CD4-positive, alpha-beta T cell treated with Interleukin-15 for 1 hour (primary cell): ENCODE measurements around the gene HCFC1R1.
"Not testable (repeated sequence)": the region's sequence is repeated elsewhere in the genome, so short reads cannot be mapped to it uniquely, and the experiment has no call there.

Experiments
- DNase-seq: peaks from one replicate; pipeline ENCODE4 v3.0.0-alpha.2; 2020

Gene HCFC1R1

DNA sequence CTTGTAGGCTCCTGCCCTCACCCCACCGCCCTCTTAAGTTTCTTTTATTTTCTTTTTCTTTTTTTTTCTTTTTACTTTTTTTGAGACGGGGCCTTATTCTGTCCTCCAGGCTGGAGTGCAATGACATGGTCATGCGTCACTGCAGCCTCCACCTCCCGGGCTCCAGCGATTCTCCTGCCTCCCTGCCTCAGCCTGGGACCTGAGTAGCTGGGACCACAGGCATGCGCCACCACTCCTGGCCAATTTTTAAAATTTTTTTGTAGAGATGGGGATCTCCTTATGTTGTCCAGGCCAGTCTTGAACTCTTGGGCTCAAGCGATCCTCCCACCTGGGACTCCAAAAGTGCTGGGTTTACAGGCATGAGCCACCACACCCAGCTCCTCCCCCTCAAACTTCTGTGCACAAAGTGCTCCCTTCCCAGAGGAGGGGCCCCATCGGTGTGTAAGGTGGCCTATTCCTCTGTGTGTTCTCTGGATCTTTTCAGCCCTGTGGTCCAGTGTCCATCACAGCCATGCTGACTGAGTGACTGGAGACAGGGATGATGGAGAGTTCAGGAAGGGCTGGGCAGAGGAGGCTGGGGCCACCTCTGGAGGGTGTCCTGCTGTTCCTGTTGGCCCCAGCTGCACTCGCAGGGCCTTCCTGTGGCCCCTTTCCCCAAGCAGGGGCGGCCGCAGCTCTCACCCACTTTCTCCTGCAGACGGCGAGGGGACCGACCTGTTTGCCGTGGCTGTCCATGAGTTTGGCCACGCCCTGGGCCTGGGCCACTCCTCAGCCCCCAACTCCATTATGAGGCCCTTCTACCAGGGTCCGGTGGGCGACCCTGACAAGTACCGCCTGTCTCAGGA, 32.8 kb upstream of the HCFC1R1 start:
- DNase-seq = no peak

DNA sequence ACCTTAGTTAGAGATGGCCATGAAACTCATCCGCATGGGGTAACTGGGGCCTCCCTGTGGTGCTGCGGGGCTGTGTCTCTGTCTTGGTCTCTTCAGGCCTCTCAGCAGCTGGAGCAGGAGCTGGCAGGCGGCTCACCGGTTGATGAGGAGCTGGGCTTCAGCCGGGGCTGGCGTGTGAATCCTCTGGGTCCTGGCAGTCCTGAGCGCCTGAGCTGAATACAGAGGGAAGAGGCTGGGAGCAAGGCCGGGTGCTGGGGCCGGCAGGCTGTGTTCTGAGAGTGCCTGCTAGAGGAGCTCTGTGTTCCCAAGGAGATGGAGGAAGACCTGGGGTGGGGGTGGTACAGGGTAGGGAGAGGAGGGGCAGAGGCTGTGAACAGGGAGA, 32.0 kb upstream of the HCFC1R1 start:
- not testable (repeated sequence) for DNase-seq

GRCh38 chr16:3054965-3055733, 31.4 kb upstream of the HCFC1R1 start:
- no peak for DNase-seq

DNA sequence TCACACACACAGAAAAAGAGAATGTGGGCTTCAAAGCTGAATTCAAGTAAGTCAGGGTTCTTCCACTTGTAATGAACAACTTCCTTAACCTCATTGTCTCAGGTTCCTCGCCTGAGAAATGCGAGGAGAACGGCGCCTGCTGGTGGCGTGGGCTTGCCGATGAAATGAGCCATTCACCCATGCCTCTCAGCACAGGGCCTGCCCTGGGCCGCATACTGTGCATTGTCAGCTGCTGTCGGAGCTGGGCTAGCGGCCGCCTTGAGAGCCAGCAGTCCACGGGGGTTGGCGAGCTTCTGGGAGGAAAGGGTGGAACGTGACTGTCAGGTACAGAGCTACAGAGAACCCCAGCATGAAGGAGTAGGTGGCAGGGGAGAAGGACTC, 29.6 kb upstream of the HCFC1R1 start:
- not testable (repeated sequence) for DNase-seq

DNA sequence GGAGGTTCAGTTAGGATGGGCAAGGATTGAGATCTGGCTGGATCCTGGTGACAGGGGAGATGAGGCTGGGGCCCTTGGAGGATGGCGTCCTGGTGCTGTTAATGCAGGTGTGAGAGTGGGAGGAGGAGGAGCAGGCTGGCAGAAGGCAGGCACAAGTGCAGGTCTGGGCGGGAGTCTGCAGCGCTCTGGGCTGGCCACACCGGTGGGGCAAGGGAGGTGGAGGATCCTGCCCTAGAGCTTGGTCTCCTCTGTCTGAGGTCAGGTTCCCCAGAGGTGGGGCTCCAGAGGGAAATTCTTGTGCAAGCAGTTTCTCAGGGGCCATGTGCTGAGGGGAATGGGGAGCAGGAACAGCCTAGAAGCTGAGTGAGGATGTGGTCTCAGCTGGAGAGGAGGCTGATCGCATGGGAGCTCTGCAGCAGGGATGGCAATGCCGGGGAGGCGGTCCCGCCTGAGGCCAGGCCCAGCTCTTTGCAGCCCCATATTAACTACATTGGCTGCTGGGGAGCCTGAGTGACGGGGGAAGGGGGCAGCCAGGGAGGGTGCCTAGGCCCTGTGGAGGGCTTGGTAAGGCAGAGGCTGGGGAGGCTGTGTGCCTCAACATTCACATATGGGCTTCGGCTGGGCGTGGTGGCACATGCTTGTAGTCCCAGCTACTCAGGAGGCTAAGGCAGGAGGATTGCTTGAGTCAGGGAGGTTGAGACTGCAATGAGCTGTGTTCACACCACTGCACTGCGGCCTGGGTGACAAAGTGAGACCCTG, 29.0 kb upstream of the HCFC1R1 start:
- not testable (repeated sequence) for DNase-seq

DNA sequence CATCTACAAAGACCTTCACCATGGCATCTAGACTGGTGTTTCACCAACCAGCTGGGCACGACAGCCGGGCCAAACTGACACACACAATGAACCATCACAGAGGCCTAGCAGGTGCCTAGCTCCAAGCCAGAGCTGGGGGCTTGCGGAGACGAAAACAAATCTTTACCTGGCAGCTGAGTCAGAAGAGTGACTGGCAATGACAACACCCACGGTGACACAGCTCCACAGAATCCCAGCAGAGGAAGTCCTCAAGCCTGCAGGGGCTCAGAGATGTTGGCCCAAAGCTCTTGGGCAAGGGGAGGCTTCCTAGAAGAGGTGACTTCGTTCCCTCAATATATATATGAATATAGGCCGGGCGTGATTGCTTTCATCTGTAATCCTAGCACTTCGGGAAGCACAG, 27.8 kb upstream of the HCFC1R1 start:
- no peak for DNase-seq

- no peak for DNase-seq
Measured at GRCh38 chr16:3051009-3051408, 27.3 kb upstream of the HCFC1R1 start.

GRCh38 chr16:3050487-3050886, 26.7 kb upstream of the HCFC1R1 start:
- DNase-seq = no peak

GRCh38 chr16:3049921-3050481, 26.3 kb upstream of the HCFC1R1 start:
- no peak for DNase-seq

DNA sequence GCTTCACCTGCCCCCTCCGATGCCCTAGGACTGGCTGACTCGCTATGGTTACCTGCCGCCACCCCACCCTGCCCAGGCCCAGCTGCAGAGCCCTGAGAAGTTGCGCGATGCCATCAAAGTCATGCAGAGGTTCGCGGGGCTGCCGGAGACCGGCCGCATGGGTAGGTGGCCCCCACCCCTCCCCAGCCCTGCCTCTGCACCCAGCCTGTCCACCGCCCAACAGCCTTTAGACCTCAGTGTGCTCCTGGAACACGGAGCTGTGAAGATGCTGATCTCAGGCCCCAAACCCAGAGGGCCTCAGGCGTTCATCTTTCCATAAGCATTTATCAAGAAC, 23.6 kb upstream of the HCFC1R1 start:
- DNase-seq = no peak

- DNase-seq = no peak
Measured at GRCh38 chr16:3046641-3047386, 23.1 kb upstream of the HCFC1R1 start.

DNA sequence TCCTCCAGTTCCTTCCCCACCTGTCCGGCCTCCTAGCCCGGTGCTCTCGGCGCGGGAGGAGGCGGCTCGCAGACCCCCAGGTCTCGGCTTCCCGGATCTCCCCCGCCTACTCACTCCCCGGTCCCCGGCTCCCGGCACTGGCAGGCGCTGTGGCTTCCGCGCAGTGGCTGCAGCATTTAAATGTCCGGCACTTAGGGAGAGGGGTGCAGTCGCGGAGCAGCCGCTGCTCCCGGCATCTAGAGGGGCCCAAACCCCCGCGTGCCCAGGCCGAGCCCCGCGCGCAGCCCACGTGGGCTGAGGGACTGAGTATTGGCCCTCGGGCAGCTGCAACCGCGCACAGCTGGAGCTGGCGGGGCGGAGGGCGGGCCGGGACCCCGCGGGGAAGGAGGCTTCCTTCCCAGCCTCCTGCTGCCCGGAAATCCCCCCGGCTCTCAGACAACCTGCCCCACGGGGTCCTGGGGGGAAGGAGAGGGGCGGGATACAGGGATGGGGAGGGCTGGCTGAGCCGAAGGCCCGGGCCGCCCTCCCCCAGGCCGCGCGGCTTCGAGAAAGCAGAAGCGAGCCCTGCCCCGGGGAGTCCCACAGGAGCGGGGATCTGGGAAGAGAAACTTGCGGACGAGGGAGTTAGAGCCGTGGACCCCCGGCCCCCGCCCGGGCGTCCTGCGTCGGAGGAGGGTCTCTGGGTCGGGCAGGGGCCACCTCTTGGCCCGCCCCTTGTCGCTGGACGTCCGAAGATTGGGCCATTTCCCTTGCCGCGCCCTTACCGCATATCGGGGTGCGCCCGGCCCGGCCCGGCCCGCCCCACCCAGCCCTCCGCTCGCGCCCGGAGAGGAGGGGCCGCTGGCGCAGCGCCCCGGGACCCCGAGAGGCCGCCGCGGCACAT, 22.3 kb upstream of the HCFC1R1 start, which contains the start of gene MMP25:
Gene MMP25 (plus strand): TSS at position 804 of the 883 bp plus-strand sequence. CDS start 357 bp downstream, outside the sequence.
- no peak for DNase-seq

DNA sequence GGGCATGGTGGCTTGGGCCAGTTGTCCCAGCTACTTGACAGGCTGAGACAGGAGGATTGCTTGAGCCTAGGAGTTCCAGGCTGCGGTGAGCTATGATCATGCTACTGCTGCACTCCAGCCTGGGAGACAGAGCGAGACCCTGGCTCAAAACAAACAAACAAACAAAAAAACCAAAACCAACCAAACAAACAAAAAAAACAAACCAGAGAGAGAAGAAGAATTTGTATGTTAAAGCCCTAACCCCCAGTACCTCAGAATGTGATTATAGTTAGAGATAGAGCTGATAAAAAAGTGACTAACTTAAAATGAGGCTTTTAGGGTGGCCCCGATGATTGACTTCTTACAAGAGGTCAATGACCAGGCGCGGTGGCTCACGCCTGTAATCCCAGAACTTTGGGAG, 21.0 kb upstream of the HCFC1R1 start:
- DNase-seq = no peak

DNA sequence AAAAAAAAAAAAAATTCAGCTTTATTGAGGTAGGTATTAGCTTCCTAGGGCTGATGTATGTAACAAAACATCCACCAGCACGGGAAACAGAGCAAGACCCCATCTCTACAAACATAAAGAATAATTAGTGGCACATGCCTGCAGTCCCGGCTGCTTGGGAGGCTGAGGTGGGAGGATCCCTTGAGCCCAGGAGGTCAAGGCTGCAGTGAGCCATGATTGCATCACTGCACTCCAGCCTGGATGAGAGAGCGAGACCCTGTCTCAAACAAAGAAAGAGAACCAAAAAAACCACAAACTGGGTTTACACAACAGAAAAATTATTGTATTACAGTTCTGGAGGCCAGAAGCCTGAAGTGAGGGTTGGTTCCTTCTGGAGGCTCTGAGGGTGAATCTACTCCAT, 18.6 kb upstream of the HCFC1R1 start:
- DNase-seq = no peak

DNA sequence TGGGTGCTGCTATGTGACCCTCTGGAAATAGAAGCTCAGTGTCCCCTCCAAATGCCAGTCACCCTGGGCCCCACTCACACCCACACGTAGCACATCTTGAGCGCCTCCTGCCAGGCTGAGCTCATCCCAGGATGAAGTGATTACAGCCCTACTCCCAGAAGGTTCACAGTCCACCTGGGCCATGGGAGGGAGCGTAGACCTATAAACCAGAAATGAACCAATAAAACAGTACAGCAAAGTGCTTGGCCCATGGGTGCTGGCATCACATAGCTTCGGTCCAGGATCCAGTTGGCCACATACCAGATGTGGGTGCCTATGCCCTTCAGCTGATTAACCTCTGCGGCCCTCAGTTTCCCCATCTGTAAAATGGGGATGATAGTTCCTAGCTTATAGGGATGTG, 15.2 kb upstream of the HCFC1R1 start:
- DNase-seq = no peak

DNA sequence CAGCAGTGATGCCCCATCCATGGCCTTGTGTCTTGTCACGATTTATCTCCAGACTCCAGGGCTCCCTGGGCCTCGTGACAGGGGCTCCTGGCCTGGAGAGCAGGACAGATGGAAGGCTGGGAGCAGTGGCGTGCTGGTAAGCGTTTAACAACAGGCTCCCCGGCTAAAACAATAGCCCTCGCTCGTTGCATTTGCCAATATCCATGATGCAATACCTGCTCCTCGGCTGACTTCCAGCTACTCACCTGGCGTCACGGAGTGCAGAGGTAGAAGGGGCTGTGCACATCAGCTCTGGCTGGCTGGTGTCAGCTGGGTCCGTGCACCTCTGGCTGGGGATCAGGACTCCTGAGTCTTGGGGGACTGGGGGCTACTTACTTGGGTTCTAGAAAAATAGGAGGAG, 14.5 kb upstream of the HCFC1R1 start:
- no peak for DNase-seq

- DNase-seq = no peak
Measured at GRCh38 chr16:3036726-3037315, 13.1 kb upstream of the HCFC1R1 start, which contains the start of gene BICDL2. Gene BICDL2, minus strand, starts transcription at chr16:3036944. Its CDS starts 1,448 bp downstream, at chr16:3035496.

DNA sequence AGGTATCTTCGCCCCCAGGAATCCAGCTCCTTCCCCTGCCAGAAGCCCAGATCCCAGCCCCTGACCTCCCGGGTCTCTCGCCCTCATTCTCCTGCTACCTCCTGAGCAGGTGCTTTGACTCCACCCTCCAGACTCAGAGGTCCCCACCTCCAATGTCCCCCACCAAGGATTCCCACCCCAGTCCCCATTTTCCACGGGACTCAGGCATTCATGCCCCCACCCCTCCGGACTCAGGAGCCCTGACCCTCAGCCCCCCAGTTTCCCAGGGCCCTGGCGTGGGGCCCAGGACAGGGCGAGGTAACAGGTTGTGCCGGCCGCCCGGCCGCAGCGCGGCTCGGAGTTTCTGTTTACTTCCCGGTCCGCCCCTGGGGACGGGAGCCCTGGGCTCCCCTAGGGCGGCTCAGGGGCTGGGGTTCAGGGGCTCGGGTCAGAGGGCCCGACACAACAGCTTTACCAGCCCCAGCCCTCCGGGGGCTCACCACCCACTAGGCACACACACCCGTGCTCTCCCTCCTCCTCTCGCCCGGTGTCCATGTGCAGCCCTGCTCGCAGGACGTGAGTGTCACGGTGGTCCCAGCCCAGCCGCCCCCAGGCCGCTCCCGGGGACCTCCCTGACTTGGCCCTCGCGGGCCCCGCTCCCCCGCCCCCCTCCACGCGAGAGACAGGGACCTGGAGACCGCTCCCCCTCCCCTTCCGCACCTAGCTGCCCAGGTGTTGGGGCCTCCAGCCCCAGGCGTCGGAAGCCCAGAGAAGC, 12.4 kb upstream of the HCFC1R1 start:
- DNase-seq = no peak

DNA sequence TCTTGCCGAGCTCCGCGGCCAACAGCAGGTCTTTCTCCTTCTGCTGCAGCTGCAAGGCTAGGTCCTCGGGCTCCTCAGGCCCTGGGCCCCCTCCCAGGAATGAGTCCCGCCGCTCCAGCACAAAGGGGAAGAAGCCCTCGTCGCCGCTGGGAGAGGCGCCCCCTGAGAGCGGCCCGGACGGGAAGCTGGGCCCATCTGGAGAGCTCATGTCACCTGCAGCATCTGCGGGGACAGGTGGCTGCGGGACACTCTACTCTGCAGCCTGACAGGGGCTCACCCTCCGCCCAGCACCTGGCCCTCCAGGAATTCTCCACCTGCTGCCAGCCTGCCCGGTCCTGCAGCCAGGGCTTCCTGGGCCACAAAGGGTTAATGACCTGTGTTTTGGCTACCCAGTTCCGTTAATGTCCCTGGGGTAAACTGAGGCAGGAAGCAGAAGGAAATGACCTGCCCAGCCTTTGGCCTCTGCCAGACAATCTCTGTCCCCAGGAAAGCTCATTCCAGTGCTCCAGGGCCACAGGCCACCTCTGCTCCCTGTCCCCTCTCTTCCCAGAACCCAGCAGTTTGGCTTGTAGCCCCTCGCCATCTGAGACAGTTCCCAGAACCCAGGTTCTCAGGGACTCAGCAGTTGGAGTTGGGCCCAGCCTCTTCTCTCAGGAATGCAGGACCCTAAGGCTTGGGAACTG, 11.7 kb upstream of the HCFC1R1 start:
- no peak for DNase-seq

DNA sequence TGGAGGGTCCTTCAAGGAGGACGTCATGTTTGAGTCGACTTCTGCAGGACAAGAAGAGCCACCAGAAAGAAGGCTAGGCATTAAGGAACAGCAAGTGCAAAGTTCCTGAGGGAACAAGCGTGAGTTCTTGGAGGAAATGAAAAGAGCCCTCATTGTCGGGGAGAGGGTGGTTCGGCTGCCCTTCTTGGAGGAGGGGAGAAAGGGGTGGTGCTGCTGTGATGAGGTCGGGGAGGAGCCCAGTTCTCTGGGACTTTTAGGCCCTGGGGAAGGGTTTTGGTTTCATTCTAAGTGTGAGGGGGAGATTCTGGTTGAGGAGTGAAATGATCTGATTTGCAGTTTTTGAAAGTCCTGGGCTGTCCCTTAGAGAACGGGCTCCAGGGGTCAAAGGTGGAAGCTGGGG, 8.9 kb upstream of the HCFC1R1 start:
- no peak for DNase-seq
